ENCODE results near the gene FARS2. TPM values are rescaled to one million over a fixed set of nuclear protein-coding genes. Genes with fewer than 3 reads are reported as not detected.

The FARS2 gene
- total RNA-seq, 1 donor from 2014 or later: 19.6 TPM

DNA sequence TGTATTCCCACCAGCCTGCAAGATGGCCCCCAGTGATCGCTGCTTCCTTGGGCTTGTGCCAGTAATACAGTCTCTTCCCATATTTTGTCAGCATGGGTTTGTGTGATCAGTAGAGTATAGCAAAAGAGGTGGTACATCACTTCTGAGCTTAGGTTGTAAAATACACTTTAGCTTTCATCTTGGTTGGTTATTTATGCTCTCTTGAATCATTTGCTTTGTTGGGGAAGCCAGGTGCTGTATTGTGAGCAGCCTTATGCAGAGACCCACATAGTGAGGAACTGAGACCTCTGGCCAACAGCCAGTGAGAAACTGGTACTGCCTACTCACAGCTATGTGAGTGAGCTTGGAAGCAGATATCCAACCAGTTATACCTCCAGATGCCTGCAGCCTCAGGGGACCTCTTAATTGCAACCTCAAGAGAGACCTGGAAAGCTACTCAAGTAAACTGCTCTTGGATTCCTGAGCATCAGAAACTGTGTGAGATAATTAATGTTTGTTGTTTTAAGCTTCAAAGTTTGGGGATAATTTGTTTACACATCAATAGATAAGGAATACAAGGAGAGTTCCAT is 229.3 kb downstream of the FARS2 start:
- DNase-seq (ENCODE audit: low spot score in 2 of 2) (no peak), FAIRE-seq (no peak)

DNA sequence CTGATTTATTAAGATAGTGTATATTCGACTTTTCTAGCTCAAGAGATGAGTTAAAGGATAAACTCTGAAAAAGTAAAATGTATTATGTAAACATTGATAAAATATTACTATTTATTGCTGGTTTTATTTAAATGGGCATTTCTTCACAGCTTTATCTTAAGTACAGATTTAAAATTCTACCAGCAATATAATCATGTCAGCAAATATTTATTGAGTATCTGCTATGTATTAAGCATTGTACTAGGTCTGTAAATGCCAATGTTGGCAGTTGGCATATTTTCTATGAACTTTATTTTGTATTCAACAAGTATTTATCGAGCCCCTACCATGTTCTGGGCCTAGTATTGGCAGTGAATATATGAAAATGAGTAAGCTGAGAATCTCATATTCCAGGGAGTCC is 231.0 kb downstream of the FARS2 start:
- DNase-seq (ENCODE audit: low spot score in 2 of 2) (no peak), FAIRE-seq (no peak)

DNA sequence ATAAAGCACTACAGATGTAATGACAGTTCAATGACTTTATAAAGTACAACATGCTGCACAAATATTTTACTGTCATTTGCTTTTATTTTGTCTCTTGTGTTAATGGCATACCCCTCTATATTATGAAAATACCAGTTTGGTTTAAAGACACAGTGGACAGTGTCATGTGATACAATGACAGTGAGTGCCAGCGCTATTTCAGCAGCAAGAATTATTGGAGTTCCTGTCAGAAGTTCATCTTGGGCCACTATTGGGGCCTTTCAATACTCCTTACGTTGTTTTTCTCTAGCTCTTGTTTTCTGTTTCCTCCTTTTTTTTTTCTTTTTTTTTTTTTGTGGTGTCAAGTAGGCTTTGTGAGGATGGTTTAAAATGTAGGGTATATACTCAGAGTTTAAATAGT is 232.5 kb downstream of the FARS2 start:
- DNase-seq (ENCODE audit: low spot score in 2 of 2) (no peak), FAIRE-seq (no peak)

DNA sequence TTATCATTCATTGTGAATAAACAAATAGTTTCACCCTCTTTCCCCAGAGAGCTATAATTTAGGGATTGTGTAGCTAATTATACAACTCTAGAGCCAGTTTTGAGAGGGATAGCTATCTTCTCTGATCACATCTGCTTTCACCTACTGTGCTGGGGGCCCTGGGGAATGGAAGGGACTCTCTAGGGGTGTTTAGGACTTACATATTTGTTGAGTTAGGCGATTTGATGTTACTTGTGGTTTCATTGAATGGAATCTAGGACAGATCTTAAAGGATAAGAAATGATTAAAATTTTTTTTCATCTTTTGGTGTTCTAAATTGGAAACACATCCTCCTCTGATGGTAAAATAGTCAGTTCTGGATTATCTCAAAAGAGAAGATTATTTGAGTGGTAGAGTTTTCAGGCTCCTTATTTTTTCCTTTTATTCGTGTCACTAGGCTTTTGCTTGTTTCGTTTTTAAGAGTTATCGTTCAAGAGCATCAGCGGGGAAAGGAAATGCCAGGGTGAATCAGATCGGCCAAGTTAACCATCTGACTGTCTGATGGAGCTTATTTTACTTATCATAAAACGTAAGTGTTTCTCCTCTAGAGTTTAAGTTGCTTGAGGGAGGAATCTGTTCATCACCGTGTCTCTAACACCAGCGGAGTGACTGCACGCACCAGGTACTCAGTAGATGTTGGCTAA is 236.7 kb downstream of the FARS2 start:
- DNase-seq (ENCODE audit: low spot score in 2 of 2) (no peak), FAIRE-seq (no peak)

DNA sequence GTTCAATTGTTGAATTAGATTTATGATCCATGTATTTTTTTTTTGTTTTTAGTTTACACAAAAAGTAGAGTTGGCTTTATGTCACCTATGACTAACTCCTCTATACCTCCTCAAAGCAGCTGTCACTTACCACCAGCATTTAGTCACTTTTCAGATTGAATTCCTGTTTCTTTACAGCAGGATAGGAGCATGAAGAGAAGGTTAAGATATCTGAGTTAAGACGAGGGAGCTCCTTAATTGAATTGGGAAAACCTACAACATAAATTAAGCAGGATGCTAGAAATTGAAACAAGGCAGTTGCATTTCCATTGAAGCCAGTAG is 237.2 kb downstream of the FARS2 start:
- no peak for FAIRE-seq
- no peak for DNase-seq (ENCODE audit: low spot score in 2 of 2)

DNA sequence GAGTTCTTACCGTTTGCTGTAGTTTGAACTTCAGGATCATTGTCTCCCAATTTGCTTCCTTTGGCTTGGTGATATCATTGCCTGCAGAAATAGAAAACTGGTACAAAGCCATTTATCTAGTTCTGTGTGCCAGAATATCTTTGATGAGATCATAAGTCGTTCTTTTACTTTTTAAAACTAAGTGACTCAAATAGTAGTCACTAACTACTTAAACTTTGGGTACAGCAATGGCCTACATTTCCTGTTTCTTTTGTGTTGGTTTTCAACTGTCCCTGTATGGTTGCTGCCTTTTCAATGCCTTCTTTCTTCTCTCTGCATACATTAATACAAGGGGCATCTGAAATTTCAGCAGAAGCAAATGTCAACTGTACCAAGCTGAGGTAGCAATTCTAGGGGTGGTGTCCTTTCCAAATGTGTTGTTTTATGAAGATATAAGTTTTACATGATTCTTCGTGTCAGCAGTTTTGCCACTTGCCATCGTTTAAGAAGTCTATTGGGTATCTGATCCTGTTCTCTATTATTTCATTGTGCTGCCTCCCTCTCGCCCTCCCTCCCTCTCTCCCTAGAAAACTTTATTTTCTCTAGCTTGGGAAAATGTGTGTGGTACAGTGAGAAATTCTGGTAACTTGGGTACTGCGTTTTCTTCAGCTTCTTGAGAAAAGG is 238.5 kb downstream of the FARS2 start:
- FAIRE-seq (no peak), DNase-seq (ENCODE audit: low spot score in 2 of 2) (no peak)

DNA sequence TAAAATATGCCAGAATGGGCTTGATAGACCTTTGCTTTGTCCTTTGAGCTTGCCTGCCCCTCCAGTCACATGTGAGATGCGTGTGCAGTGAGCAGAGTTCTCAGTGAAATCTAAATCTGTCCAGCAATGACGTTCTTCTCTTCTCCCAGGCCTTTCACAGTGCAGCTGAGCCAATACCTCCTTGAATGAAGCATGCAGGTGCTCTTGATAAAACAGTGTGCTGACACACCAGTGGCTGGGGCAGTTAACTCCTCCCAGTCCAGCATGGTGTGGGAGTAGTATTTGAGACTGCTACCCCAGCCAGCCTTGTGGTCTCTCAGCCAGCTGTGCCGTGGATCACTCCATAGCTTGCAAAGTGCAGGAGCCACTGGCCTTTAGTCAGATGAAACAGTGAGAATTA is 240.5 kb downstream of the FARS2 start:
- DNase-seq (ENCODE audit: low spot score in 2 of 2) (no peak), FAIRE-seq (no peak)

DNA sequence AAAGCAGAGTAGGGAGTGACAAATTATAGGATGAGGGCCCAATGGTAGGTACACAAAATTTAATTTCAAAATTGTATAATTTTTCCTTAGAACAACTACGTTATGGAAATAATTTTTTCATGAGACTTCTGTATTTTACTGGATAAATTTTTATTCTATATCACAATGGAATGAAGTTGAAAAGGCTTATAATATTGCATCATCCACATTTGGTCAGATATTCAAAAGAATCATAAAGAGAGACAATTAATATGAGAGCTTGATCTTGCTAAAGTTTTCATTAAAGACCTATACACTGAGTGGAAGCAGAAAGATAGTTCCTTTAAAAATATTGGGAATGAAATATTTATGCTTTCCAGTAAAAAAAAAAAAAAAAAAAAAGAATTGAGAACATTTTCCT is 242.8 kb downstream of the FARS2 start:
- FAIRE-seq (no peak), DNase-seq (ENCODE audit: low spot score in 2 of 2) (no peak)

DNA sequence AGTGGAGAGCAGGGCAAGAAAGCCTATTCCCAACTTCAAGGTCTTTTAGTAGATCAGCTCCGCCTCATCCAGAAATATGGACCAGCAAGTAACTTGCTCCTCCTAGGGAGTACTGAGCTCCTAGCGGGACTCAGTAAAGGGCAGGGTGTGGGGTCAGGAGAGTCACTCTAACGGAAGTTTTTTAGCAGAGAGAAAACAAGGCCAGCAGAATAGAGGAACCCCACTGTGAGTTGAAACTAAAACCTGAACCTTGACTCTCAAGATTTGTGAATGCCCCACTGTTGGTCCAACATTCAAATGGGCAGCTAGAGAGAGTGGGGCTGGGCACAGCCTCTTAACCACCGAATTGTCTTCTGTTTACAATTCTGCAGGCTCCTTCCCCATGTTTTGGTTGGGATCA is 244.8 kb downstream of the FARS2 start:
- FAIRE-seq (no peak), DNase-seq (ENCODE audit: low spot score in 2 of 2) (no peak)

DNA sequence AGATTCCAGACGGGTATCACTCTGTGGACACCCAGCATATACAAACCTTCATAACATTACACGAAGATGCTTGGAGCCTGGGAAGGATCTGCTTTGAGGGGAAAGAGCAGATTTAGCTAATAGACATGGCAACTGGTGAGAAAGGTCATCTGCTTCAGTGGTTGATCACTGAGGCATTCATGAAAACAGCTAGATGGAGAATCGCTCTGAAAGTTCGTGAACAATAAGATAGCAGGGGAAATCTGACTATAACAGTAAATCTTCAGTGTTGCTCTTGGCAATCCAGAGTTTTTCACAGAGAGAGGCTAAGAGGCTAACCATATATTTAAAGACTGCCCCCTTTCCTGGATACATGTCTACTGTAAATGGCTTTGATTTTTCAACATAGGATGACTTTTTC is 245.3 kb downstream of the FARS2 start:
- FAIRE-seq (no peak), DNase-seq (ENCODE audit: low spot score in 2 of 2) (no peak)

DNA sequence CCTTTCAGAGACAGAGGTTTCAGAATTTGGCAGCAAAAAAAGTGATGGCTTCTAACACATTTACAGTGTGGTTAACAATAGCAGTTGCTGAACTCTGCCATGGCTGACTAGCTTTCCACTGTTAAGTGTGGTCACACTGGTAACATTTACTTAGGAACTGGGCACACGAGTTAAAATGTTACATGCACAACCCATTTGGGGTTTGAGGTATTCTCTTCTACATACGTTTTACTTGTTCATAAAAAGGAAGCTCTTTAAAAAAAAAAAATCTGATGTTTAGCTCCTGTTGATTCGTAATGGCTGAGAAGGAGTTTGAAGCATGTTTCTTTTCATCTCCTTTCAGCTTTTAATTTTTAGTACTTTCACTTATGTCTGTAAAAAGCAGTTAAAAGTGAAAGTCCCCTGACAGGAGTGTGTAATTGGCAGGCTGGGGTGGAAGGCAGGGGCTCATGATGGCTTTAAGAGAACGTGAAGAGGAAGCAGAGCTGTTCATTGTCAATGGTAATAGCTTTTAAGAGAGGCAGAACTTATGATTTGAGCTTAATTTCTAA is 245.9 kb downstream of the FARS2 start:
- DNase-seq (ENCODE audit: low spot score in 2 of 2) (no peak), FAIRE-seq (no peak)

DNA sequence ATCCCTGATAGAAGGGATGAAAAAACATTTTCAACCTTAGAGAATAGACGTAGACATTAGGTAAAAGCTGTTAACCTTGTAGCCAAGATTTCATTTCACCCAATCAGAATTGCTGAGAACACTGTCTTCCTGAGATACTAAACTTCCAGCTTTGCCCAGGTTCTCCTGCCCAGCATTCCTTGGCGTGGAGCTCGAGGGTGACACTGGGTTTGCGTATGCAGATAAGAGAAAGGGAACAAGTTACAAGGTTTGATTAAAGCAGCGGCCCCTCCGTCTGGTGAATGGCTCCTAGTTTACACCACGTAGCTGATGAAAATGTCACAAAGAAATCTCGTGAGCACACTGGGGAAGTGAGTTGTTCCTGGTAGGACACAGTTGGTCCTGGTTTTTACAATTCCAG is 247.8 kb downstream of the FARS2 start:
- FAIRE-seq (no peak), DNase-seq (ENCODE audit: low spot score in 2 of 2) (no peak)

DNA sequence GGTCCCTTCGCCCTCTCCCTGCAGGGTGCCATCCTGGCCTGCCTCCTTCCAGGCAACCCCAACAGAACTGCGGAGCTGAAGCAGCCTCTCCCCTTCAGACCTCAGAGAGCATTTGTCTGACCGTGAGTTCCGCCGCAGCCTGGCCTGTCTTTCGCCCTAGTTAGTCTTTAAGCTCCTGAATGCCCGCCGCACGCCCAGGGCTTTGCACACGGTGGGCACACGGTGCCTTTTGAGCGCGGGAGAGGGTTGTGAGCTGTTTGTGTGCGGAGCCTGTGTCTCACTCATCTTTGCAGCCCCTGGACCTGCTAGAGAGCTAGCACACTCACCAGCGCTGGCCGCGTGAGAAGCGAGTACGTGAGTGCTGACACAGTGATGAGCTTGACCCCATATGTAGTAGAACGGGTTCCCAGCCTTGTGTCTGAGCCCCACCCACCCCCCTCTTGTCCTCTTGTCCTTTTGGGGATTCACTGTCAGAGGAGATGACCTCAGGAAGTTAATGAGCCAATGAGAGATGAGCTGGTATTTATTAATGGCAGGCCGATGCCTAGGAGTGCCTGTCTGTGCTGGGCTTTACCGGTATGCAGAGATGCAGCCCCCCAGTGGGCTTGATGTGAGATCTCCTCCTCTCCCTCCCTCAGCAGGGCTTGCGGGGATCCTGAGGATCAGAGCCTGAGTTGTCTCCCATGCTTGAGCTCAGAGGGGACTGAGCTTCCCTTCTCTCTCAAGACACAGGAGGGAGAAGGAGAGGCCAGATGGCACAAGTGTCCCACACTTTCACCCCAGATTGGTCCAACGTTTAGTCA is 249.2 kb downstream of the FARS2 start:
- DNase-seq (ENCODE audit: low spot score in 2 of 2) (no peak), FAIRE-seq (no peak)

DNA sequence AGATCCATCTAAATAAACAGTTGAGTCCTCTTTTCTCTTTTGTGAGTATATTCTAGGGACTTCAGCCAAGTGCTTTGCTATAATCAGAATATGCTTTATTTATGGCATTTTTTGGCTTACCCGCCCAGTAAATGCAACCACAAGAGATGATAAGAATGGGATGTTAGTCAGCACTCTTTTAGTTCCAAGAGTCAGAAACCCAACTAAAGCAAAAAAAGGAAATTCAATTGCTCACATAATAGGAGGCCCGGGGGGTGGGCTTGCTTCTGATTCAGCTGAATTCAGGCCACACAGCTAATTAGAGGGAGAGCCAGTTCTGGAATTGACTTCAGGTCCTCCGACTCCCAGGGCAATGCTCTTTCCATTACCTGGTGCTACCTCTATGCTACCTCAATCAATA is 250.6 kb downstream of the FARS2 start:
- no peak for DNase-seq (ENCODE audit: low spot score in 2 of 2)
- FAIRE-seq: no peak

DNA sequence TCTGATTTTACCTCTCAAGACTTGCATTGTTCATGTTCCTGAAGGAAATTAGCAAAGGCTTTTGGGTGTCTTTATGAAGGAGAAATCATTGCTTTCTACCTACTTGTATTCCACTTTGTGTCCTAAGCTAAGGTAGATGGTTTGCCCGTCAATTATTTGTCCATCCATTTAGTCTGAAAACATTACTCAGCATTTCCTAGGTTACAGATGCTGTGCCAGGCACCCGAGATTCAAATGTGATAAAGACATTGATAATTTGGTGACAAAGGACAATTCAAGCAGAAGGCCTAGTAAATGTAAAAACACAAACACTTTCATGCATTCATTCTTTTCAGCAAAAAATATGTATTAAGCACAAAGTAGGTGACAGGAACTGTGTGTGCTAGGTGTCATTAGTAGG is 251.1 kb downstream of the FARS2 start:
- FAIRE-seq (no peak), DNase-seq (ENCODE audit: low spot score in 2 of 2) (no peak)

DNA sequence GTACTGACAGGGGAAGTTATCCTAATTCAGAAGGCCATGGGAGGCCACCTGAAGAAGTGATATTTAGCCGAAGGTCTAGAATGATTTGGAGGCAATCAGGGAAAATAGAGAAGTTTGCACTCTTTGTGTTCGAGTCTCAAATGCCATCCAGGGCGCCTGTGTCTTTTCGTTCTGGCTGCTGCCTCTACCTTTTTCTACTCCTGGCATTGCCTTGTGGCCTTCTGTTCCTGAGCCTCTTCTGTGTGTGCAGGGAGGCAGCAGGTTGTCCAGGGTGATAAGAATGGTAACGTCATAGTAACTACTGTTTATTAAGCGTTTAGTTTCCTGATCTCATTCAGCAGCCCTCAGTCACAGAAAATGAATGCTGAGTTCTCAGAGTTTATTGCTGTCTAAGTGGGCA is 252.1 kb downstream of the FARS2 start:
- FAIRE-seq: no peak
- DNase-seq (ENCODE audit: low spot score in 2 of 2): no peak

DNA sequence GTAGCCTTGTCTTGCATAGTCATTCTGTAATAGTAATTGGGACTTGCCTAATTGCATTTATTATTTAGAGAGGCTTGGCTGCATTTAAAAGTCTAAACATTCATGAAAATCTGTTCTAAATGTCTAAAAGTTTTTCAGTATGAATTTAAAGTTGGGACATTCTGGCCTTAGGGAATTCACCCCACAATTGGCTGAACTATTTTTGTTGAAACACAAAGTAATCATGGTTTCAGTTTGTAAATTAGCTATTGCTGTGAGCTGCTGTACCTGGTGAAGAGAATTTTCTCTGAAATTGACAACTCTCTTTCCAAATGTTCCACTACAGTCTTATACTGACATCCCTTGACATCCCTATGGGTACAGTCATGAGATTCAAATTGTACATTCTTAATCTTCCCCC is 253.0 kb downstream of the FARS2 start:
- DNase-seq (ENCODE audit: low spot score in 2 of 2) (no peak), FAIRE-seq (no peak)

DNA sequence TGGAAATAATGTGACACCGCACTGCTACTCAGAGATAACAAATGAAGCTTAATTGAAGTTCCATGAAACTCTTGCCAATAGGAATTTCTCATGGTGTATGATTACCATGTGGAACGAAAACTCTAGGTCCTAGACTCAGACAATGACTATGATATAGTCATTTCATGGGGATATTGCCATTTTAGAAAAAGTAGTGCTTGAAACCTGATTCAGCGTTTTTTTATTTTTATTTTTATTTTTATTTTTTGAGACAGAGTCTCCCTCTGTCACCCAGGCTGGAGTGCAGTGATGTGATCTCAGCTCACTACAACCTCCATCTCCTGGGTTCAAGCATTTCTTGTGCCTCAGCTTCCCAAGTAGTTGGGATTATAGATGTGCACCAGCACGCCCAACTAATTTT is 253.9 kb downstream of the FARS2 start:
- FAIRE-seq (no peak), DNase-seq (ENCODE audit: low spot score in 2 of 2) (no peak)

DNA sequence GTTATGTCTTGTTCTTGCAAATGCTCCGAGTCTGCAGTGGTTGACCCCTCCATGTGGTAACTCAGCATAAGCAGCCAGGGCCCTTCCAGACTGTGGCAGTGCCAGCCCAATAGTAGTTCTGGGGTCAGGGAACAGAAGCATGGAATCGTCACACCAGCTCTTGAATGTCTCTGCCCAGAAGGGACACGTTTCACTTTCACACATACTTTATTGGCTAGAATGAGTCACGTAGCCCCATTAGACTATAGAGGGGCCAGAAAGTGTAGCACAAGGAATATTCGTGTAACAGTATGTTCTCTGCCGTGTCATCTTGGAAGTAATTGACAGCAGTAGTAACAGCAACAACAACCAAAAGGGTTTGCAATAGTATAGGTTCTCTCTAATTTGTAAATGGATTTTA is 254.7 kb downstream of the FARS2 start:
- no peak for FAIRE-seq
- no peak for DNase-seq (ENCODE audit: low spot score in 2 of 2)

DNA sequence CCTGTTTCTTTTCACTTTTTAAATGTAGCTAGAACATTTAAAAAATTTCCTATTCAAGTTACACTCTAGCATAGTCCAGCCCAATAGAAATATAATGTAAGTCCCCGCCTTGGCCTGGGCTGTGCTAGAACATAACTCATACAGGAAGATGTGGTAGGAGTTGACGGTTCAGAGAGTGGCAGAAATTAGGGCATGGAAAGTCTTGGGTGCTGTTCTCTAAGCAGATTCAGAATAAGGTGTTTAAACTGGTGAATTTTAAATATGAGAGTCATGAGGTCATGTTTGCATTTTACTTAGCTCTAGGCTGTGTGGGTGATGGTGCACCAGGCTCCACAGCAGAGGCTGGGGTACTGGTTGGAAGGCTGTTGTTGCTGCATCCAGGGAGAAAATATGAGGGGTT is 256.5 kb downstream of the FARS2 start:
- DNase-seq (ENCODE audit: low spot score in 2 of 2) (no peak), FAIRE-seq (no peak)

DNA sequence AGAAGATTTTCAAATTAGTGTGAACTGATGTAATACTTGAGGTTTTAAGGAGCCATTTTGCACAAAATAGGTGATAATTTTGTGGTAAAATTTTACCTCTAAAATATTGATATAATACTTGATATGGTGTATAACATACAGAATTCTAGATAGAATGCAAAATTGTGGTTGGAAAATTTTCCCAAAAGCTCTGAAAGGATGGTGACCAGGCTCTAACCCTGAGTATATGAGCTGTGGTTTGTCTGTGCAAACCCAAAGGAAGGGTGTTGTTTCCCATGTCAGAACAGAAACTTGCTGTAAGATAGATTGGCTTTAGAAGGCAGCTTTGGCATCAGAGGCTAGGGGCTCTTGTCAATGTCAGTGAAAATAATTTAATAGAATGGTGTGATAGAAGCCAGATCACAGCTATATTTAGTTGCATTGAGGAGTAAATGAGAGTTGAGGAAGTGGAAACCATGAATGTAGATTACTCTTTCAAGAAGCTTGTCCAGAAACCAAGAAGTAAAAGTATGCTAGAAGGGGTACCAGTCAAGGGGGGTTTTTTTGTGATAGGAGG is 257.7 kb downstream of the FARS2 start:
- FAIRE-seq (no peak), DNase-seq (ENCODE audit: low spot score in 2 of 2) (no peak)

Measured in frontal cortex (tissue), 4 donors.